Stimulated activated CD8-positive, alpha-beta memory T cell treated with anti-CD3 and anti-CD28 coated beads, Interleukin-7, amount 100 ng/mL, for 48 hours (primary cell): ENCODE results near the gene TIGD6.
A peak's percentile ranks its signal among the peaks of the same experiment; 100 is the strongest.

Experiments used
- DNase-seq, 2 donors: peaks; one replicate each; pipeline ENCODE4 v3.0.0-alpha.2; 2020; ENCODE audit warnings: low read depth in 1 of 2; ENCODE audit errors: extremely low read depth in 1 of 2

The TIGD6 gene

DNA sequence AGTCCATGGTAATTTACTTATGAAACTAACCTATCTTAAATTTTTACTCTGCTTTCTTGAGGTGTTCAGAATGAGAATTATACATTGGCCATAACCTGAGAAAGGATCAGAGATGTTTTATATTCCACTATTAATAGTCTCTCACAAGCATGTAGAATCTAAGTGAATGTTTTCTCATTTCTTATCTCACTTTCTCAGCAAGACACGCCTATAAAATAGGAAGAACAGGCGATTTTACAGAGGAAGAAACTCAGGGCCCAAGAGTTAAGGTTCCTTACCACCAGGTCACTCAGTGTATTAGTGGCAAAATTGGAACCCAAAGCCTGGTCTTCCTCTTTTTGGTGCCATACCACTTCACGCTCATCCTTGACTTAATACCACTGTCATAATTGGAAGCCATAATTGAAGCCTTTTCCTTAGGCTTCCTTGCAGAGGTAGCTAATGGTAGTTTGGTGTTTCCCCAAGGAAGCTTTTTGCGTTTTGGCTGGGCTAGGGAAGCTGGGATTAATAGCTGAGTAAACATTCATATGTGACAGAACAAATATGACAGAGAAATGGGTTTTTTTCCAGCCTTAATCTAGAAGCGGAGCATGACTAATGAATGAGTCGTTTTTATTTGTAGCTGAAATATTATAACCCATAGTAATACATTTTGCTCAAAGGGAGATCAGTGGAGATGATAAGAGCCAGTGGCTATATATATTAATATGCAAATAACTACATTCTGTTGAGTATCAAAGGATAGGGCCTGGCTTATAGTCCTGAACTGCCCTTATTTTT is 17.0 kb upstream of the TIGD6 start:
- DNase-seq = no peak

DNA sequence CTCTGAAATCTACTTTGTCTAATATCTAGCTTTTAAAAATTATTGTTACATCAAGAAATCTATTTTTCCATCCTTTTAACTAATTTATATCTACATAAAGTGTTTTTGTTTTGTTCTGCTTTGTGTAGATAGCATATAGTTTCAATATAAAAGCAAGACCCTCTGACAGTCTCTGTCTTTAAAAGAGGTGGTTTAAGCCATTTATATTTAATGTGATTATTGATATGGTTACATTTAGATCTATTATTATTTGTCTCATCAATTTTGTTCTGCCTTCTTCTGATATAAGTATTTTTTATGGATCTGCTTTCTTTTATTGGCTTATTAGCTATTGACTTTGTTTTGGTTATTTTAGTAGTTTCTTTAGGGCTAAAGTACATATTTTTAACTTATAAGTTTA is 16.1 kb upstream of the TIGD6 start:
- no peak for DNase-seq

- no peak for DNase-seq
Observed at GRCh38 chr5:150015415-150015814, 15.0 kb upstream of the TIGD6 start.

DNA sequence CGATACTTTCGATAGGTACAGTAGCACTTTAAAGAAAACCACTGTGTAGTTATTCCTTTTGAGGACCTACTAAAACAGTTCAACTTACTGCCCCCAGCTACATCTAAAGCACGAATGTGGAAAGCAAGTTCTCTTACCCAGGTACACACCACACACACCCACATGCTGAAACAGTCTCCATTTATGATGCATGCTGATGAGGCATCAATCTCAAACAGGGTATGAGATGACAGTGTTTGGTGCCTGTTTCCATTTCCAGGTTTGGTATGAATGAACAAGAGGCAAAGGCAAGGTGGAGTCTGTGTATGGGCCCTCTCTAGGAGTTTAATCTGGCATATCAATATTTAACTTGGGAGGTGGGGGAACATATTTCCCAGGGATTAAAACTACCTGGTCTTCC is 14.0 kb upstream of the TIGD6 start:
- no peak for DNase-seq

GRCh38 chr5:150013931-150014330 is 13.5 kb upstream of the TIGD6 start:
- no peak for DNase-seq

GRCh38 chr5:150009671-150010387 is 9.4 kb upstream of the TIGD6 start:
- no peak for DNase-seq

DNA sequence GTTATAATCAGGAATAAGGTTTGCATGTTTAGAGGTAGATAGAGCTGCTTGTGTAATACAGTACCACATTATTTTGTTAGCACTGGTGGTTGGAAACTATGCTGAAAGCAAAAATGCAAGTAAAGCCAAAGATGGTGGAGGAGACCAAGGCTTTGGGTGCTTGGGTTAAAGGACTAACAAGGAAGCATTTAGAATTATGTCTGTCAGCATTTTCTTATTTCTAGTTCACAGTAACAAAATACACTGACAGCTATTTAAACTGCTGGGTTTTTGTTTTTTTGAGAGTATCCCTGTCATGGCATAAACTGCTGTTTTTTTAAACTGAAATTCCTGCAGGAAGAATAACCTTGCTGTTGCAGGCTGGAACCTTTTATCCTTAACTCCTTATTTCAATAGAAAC is 6.6 kb upstream of the TIGD6 start:
- DNase-seq = no peak

- DNase-seq = no peak
Observed at GRCh38 chr5:150006318-150006717, 5.9 kb upstream of the TIGD6 start.

DNA sequence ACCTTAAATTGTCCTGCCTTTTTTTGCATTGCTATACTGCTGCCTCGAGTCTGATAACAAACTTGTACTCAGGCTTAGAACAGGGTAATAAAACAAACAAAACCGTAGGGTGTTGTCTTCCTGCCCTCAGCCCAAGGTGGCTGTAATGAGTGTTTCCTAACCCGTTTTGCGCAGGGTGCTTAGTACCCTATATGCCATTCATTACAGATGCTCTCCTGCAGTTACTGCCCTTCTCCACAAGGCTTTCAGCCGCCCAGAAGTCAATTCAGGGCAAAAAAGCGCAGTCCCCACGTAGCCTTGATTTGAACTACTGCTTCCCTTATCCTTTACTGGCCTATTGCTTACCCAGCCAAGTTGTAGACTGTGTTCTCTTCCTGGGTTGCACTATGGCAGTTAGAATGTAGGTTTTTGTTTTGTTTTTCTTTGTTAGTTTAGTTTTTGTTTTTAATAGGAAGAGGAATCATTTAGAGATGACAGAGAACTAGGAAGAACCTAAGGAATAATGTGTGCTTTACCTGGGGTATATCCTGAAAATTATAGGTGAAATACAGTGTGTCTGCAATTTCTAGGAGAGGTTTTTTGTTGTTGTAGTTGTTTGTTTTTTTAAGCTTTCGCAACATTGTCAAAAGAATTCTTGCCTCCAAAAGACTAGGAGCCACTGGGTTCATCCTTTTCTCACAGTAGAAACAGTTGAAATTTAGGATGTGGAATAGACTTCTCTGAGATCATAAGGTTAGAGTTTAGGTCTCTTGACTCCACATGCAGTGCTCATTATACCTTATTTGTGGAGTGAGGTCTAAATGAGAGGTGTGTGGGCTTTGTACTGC is 1.4 kb upstream of the TIGD6 start:
- peak; percentile 19 to 50 for DNase-seq

GRCh38 chr5:150000990-150001659 is 671 bp upstream of the TIGD6 start:
- DNase-seq = peak in 1 of 2 donors; percentile 8

- no peak for DNase-seq
Observed at GRCh38 chr5:149999866-150000255, 593 bp downstream of the TIGD6 start.

DNA sequence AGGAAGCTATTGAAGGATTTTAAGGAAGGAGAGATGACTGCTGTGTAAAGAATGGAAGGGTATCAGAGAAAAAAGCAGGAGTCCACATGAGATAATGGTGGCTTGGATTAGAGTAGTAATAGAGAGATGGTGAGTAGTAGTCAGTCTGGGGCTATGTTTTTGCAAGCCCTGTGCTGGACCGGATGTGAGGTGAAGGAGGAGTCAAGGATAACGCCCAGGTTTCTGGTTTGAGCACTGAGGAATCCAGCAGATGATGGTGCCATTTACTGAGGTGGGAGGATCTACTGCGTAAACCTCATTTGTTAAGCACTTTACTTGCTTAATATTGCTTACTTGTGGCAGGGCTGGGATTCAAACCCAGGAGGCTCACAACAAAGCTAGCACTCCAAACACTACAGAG is 1.1 kb downstream of the TIGD6 start:
- no peak for DNase-seq

GRCh38 chr5:149998281-149998680 is 2.2 kb downstream of the TIGD6 start:
- no peak for DNase-seq

GRCh38 chr5:149996205-149996890 is 4.1 kb downstream of the TIGD6 start:
- DNase-seq = no peak

DNA sequence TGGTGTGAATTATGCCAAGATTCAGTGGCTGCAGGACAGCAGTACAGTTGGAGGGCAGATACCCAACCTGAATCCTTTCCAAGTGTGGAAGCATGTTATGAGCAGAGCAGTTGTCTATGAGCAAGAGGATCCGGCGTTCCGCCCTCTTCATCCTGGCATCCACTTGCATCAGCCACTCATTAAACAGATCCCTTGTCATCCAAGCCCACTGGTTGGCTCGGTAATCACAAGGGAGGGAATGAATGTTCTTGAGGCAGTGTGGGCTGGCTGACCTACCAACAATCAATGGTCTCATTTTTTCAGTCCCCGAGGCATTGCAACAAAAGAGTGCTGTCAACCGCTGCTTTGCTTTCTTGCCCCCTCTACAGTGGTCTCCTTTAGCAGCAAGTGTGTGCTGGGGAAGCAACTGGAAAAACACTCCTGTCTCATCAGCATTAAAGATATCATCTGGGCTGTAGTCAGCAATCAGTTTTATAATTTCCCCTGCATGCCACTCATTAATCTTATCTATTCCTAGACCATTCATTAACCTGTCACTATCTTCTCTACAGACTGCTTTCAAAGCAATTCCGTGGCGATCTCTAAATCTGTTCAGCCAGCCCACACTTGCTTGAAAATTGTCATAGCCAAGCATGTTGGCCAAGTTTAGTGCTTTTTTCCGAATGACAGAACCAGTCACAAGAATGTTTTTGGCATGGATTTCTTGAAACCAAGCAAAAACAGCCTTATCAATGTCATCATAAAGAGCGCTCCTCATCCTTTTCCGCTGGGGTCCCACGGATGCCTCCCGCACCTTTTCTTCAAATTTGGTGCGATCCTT is 4.9 kb downstream of the TIGD6 start:
- DNase-seq = no peak

GRCh38 chr5:149993471-149993870 is 7.0 kb downstream of the TIGD6 start:
- no peak for DNase-seq

DNA sequence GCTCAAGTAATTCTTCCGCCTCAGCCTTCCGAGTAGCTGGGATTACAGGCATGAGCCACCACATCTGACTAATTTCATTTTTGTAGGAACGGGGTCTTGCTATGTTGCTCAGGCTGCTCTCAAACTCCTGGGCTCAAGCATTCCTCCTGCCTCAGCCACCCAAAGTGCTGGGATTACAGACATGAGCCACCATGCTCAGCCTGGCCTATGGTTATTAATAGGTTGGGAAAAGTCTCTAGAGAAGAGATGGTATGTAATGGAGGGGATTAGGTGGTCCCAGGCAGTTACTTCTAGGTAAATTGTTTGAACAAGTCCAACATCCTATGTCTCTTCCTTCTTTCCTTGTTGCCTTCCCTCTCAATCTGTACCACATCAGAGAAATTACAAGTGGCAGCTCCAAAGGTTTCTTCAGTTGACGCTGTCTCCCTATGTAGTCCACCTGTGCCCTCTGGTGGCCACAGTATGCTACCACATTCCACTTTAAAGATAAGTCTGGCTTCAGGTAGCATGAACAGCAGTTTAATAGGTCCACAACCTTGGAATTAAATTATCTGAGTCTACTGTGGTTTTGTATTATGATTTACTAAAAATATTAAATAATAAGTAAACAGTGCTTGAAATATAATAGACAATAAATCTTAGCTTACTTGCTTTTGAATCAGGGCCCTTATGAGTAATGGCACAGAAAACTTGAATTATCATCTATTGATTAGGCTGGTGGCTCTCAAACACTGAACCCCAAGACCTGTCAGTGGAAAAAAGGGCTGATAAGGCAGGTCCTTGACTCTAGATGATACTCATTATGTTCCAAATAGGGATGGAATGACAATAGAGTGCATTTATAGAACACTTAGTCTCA is 9.7 kb downstream of the TIGD6 start:
- DNase-seq = peak; percentile 13 to 27

- DNase-seq = no peak
Observed at GRCh38 chr5:149988126-149988525, 12.3 kb downstream of the TIGD6 start.

DNA sequence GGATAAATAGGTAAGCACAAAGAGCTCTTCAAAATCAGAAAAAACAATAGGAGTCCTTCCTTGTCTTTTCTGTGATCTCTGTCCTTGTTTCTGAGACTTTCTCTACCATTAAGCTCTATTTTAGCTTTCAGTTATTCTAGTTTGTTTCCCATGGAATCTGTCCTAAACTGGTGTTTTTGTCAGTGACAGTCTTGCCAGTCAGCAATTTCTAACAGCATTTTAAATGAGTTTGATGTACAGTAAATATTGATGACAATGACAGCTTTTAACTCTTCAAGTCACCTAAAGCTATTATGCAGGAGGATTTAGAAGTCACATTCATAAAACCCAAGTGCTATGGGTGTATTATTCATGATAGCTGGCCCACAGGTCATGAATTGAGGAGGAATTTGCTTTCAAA is 17.9 kb downstream of the TIGD6 start:
- no peak for DNase-seq
